ENCODE results near the gene CHST10. TPM values are rescaled to one million over a fixed set of nuclear protein-coding genes. Genes with fewer than 3 reads are reported as not detected.
"Not testable (repeated sequence)": the region's sequence is repeated elsewhere in the genome, so short reads cannot be mapped to it uniquely, and the experiment has no call there.

Gene CHST10
- total RNA-seq, 1 donor from 2014 or later, result 6.8 TPM

- DNase-seq (ENCODE audit: low spot score), result no peak
These were observed 23.3 kb downstream of the CHST10 start for GRCh38 chr2:100394111-100394641.

DNA sequence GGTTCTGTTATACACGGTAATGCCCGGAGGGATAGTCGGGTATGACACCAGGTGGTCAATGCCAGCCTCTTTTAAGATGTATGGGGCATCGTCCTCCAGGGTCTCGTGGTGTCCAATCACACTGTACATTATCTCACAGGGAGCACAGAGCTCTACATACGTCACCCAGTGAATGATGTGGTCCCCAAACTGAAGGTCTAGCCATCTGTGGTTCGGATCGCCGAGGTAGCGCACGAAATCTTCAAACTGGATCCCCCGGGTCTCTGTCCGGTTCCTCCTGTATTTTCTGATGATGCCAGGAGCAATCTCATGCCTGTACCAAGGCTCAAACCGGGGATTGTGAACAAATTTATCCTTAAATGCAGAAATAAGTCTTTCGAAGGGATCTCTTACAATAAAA lies 24.1 kb downstream of the CHST10 start:
- no peak for DNase-seq (ENCODE audit: low spot score)

DNA sequence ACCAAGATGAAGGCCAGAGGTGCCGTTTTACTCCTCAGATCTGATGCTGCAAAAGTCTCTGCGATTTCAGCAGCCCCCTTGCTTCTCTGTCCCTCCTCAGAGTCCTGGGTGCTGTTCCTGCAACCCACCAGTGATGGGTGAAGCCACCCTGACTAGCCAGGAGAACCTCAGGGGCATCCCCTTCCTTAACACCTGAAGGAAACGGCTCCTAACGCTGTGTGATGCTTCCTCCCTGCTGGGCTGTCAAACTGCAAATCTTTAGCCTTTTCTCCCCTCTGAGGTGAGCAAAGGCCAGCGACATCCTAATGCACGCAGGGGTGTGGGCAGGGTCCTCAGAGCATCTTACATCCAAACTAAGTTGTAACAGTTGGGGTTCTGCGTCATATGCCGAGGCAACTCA lies 24.8 kb downstream of the CHST10 start:
- DNase-seq (ENCODE audit: low spot score), result no peak

- DNase-seq (ENCODE audit: low spot score), result no peak
These were observed 25.5 kb downstream of the CHST10 start for GRCh38 chr2:100391735-100392515.

- DNase-seq (ENCODE audit: low spot score), result no peak
These were observed 27.2 kb downstream of the CHST10 start for GRCh38 chr2:100390001-100390940.

- no peak for DNase-seq (ENCODE audit: low spot score)
These were observed 28.8 kb downstream of the CHST10 start for GRCh38 chr2:100388703-100389102.

GRCh38 chr2:100383954-100384353 lies 33.5 kb downstream of the CHST10 start:
- no peak for DNase-seq (ENCODE audit: low spot score)

GRCh38 chr2:100383306-100383705 lies 34.2 kb downstream of the CHST10 start:
- no peak for DNase-seq (ENCODE audit: low spot score)

DNA sequence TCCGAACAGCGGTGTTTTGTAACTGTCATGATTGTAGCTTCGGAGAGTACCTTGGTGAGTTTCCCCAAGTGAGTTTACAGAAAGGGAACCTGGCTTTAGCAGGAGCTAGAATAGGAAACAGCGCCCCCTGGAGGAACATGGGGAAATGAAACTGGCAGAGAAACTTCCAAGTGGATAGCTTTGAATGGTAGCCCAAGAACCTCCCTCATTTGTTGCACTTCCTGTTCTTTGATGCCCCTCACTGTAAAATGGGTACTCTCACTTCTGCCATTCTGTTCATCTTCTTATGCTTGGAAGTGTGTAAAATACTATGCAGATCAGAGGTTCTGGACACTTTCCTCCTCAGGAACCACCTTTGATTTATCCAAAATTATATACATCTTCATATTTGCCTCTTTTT lies 36.2 kb downstream of the CHST10 start:
- peak; percentile 86 for DNase-seq (ENCODE audit: low spot score)

DNA sequence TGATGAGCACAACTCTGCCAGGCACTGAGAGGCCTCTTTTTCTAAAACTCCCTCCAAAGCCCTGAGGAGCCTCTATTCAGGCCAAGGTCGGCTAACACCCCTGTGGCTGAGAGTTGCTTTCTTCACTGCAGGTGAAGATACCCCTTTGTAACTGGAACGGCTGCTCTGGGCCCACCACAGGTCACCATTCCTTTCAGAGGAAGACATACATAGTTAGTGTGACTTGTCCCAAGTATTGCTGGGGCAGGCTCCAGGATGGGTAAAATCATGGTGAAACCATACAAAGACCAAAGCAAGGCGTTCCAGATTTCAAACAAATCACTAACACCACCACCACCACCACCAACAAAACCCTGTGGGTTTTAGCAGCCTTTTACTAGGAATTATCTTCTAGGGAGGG lies 36.8 kb downstream of the CHST10 start:
- DNase-seq (ENCODE audit: low spot score), result no peak

- no peak for DNase-seq (ENCODE audit: low spot score)
These were observed 40.6 kb downstream of the CHST10 start for GRCh38 chr2:100376836-100377235.

- DNase-seq (ENCODE audit: low spot score), result no peak
These were observed 50.3 kb downstream of the CHST10 start for GRCh38 chr2:100367163-100367562.

DNA sequence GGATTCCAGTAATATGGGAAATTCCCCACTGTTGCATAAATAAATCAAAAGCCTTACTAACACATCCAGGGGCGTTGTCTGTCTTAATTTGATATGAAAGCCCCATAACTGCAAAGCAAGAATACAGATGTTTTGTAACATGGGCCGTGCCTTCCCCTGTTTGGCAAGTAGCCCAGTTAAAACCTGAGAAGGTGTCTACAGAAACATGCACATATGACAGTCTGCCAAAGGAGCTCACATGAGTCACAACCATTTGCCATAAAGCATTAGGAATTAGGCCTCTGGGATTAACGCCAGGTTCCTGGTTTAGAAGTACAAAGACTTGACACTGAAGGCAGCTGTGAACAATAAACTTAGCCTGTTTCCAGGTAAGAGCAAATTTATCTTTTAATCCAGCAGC lies 52.0 kb downstream of the CHST10 start:
- DNase-seq (ENCODE audit: low spot score), result no peak

DNA sequence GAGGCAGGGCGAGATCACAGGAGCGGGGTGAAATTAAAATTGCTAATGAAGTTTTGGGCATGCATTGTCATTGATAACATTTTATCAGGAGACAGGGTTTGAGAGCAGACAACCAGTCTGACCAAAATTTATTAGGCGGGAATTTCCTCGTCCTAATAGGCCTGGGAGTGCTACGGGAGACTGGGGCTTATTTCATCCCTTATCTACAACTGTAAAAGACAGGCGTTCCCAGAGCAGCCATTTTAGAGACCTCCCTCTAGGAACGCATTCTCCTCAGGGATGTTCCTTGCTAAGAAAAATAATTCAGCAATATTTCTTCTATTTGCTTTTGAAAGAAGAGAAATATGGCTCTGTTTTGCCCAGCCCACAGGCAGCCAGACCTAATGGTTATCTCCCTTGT lies 55.2 kb downstream of the CHST10 start:
- not testable (repeated sequence) for DNase-seq (ENCODE audit: low spot score)

DNA sequence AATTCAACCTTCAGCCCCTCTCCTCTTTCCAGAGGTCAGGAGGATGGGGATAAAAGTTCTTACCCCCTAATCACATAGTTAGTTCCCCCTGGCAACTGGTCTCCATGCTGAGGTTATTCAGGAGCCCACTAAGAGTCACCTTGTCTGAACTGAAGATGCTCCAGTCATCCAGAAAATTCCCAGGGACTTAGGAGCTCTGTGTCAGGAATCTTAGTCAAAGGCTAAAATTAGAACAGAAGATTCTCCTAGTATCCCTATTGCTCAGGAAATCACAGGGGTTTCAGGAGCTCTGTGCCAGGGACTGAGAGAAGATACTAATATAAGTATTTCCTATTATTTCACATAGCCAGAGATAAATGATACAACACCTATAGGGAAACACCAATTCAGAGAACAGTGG lies 57.9 kb downstream of the CHST10 start:
- no peak for DNase-seq (ENCODE audit: low spot score)

DNA sequence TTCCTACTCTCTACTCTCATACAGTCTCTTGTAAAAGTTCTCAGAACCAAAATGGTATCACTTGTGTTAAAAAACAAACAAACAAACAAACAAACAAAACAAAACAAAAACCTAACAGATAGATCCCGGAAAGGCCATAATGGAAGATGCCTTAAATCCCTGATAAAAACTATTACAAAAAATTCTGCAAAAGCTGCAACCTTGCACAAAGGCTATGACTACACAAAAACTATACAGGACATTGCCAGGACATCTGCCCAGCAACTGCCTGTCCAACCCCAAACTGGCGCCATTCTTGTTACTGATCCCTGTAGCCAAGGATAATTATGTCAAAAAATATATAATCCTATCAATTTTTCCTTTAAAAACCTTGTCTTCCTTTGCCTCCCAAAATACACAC lies 58.9 kb downstream of the CHST10 start:
- no peak for DNase-seq (ENCODE audit: low spot score)

DNA sequence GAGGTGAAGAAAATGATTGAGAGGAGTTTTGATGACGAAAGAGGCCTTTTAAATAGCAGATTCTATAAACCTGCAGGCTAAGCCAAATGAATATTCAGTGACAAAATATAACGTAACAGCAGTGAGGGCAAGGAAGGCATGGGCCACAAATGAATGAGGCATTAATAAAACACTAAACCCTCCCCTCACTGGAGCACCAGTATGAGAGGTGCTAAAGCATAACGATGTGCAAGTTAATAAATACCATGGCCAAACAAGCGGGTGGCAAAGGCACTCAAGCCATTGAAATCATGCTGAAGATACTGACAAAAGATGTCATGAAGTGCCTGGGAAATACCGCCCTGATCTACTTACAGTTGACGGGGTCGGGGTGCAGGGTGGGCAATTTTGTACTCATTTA lies 64.9 kb downstream of the CHST10 start:
- DNase-seq (ENCODE audit: low spot score), result no peak

- DNase-seq (ENCODE audit: low spot score), result no peak
These were observed 66.7 kb downstream of the CHST10 start for GRCh38 chr2:100350661-100351185.

GRCh38 chr2:100345144-100345543 lies 72.3 kb downstream of the CHST10 start:
- not testable (repeated sequence) for DNase-seq (ENCODE audit: low spot score)

- DNase-seq (ENCODE audit: low spot score), result no peak
These were observed 73.0 kb downstream of the CHST10 start for GRCh38 chr2:100344433-100344832.

DNA sequence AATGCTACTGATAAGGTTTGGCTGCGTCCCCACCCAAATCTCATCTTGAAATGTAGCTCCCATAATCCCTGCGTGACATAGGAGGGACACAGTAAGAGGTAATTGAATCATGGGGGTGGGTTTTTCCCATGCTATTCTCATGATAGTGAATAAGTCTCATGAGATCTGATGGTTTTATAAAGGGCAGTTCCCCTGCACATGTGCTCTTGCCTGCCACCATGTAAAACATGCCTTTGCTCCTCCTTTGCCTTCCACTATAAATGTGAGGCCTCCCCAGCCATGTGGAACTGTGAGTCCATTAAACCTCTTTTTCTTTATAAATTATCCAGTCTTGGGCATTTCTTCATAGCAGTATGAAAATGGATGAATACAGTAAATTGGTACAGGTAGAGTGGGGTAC lies 75.0 kb downstream of the CHST10 start:
- not testable (repeated sequence) for DNase-seq (ENCODE audit: low spot score)
